ENCODE results near the gene ANKRD23.
A peak's percentile ranks its signal among the peaks of the same experiment; 100 is the strongest.

Gene ANKRD23

DNA sequence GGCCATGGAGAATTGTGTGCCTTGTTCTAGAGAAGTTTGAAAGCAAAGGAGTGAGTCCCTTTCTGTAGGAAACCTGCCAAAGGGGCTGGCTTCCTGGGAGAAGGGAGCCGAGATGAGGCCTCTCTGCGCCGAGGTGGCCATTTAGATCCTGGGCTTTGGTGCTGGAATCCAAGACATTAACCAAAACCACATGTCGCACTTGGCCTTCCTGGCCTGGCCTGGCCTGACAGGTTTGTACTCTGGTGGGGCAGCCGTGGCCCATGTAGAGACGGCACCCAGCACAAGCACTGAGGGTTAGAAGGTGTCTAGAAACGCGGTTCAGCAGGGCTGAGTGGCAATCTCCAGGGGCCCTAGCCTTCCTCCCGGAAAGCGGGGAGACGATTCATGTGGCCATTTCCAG is 20.6 kb downstream of the ANKRD23 start:
- H3K4me2 ChIP-seq: no peak overlapping the region
- H3K36me3 ChIP-seq (ENCODE audit: insufficient read depth): no peaks in the 10 kb centered on the region; the same call in 1 of the 2 replicates
- H3K27me3 ChIP-seq (ENCODE audit: insufficient read depth, low read depth): no peaks in the 10 kb centered on the region
- no peak overlapping the region for H3K9ac ChIP-seq
- peaks cover 13% of the 10 kb centered on the region for H3K4me1 ChIP-seq (ENCODE audit: low read depth, poor library complexity, severe bottlenecking)
- no peak overlapping the region for H2AFZ ChIP-seq (ENCODE audit: low read depth)
- H4K20me1 ChIP-seq (ENCODE audit: insufficient read depth): peaks cover 9% of the 10 kb centered on the region; the same call in 1 of the 2 replicates
- H3K27ac ChIP-seq: peak overlapping the region; percentile 7; the same call in 1 of the 2 replicates
- H3K4me3 ChIP-seq (IDR thresholded peaks at IDR 0.05; ENCODE audit: insufficient read depth, low read depth, low read length): no peak overlapping the region
- H3K79me2 ChIP-seq (ENCODE audit: insufficient read depth, low read depth): peaks cover 51% of the 10 kb centered on the region
- TF ChIP-seq CTCF (conservative IDR thresholded peaks at IDR 0.05; ENCODE audit: low read depth, low read length): no peak

DNA sequence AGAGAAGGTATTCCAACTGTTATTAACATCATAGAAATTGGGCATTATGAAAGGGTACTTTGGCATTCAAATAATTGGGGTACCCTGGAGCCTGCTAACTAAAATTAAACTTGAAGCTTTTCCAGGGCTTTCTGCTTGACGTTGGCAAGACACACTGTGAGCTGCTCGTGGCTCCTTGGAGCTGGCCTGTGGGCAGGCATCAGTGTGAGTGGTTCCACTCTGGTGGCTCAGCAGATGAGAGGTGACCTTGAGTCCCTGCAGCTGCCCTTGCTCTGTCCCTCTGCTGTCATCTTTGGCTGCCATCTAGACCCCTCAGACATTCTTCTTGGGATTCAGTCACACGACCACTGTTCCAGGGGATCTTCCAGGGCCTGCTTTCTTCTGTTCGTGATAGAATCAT is 21.0 kb downstream of the ANKRD23 start:
- no peak overlapping the region for H2AFZ ChIP-seq (ENCODE audit: low read depth)
- H3K4me2 ChIP-seq: no peak overlapping the region
- H3K79me2 ChIP-seq (ENCODE audit: insufficient read depth, low read depth): peaks cover 55% of the 10 kb centered on the region
- H3K27me3 ChIP-seq (ENCODE audit: insufficient read depth, low read depth): no peaks in the 10 kb centered on the region
- peak overlapping the region; percentile 7; the same call in 1 of the 2 replicates for H3K27ac ChIP-seq
- H3K9ac ChIP-seq: no peak overlapping the region
- peaks cover 17% of the 10 kb centered on the region for H3K4me1 ChIP-seq (ENCODE audit: low read depth, poor library complexity, severe bottlenecking)
- no peak for TF ChIP-seq CTCF (conservative IDR thresholded peaks at IDR 0.05; ENCODE audit: low read depth, low read length)
- peaks cover 9% of the 10 kb centered on the region; the same call in 1 of the 2 replicates for H4K20me1 ChIP-seq (ENCODE audit: insufficient read depth)
- no peaks in the 10 kb centered on the region for H3K36me3 ChIP-seq (ENCODE audit: insufficient read depth)
- no peak overlapping the region for H3K4me3 ChIP-seq (IDR thresholded peaks at IDR 0.05; ENCODE audit: insufficient read depth, low read depth, low read length)

- no peaks in the 10 kb centered on the region for H3K36me3 ChIP-seq (ENCODE audit: insufficient read depth)
- no peak overlapping the region for H3K4me2 ChIP-seq
- no peak overlapping the region; the same call in 1 of the 2 replicates for H3K27ac ChIP-seq
- no peak overlapping the region for H2AFZ ChIP-seq (ENCODE audit: low read depth)
- H3K4me1 ChIP-seq (ENCODE audit: low read depth, poor library complexity, severe bottlenecking): peaks cover 22% of the 10 kb centered on the region
- H3K9ac ChIP-seq: no peak overlapping the region
- peaks cover 63% of the 10 kb centered on the region for H3K79me2 ChIP-seq (ENCODE audit: insufficient read depth, low read depth)
- no peak for TF ChIP-seq CTCF (conservative IDR thresholded peaks at IDR 0.05; ENCODE audit: low read depth, low read length)
- no peaks in the 10 kb centered on the region for H3K27me3 ChIP-seq (ENCODE audit: insufficient read depth, low read depth)
- H4K20me1 ChIP-seq (ENCODE audit: insufficient read depth): peaks cover 9% of the 10 kb centered on the region; the same call in 1 of the 2 replicates
- H3K4me3 ChIP-seq (IDR thresholded peaks at IDR 0.05; ENCODE audit: insufficient read depth, low read depth, low read length): no peak overlapping the region
These were observed 22.6 kb downstream of the ANKRD23 start for GRCh38 chr2:96821113-96821675.

GRCh38 chr2:96819876-96820511 is 23.8 kb downstream of the ANKRD23 start:
- peaks cover 9% of the 10 kb centered on the region; the same call in 1 of the 2 replicates for H4K20me1 ChIP-seq (ENCODE audit: insufficient read depth)
- H3K9ac ChIP-seq: no peak overlapping the region
- peaks cover 22% of the 10 kb centered on the region for H3K4me1 ChIP-seq (ENCODE audit: low read depth, poor library complexity, severe bottlenecking)
- H3K4me3 ChIP-seq (IDR thresholded peaks at IDR 0.05; ENCODE audit: insufficient read depth, low read depth, low read length): no peak overlapping the region
- H2AFZ ChIP-seq (ENCODE audit: low read depth): no peak overlapping the region
- H3K27ac ChIP-seq: no peak overlapping the region
- peaks cover 63% of the 10 kb centered on the region for H3K79me2 ChIP-seq (ENCODE audit: insufficient read depth, low read depth)
- TF ChIP-seq CTCF (conservative IDR thresholded peaks at IDR 0.05; ENCODE audit: low read depth, low read length): no peak
- H3K27me3 ChIP-seq (ENCODE audit: insufficient read depth, low read depth): no peaks in the 10 kb centered on the region
- H3K36me3 ChIP-seq (ENCODE audit: insufficient read depth): no peaks in the 10 kb centered on the region
- no peak overlapping the region for H3K4me2 ChIP-seq

Measured in KMS-11 (cell line).